Ovary (tissue), 9 donors: ENCODE results near the gene JPT2. TPM values are rescaled to one million over a fixed set of nuclear protein-coding genes. Genes with fewer than 3 reads are reported as not detected.

Source experiments
- DNase-seq, 5 donors: peaks; one replicate each; pipeline ENCODE4 v3.0.0-alpha.2; 2019 to 2020
- H3K27ac ChIP-seq, 2 donors: fragments of 200-600 bp; one replicate each; pipeline versions ENCODE4 v1.5.1 to v1.8.0; 2019 to 2022
- H3K27me3 ChIP-seq: fragments of 200-600 bp; one replicate; pipeline ENCODE4 v1.8.0; 2022
- H3K36me3 ChIP-seq: fragments of 200-600 bp; sonication (generic); one replicate; pipeline ENCODE4 v1.5.1; 2019
- H3K4me1 ChIP-seq: one replicate; pipeline ENCODE4 v1.8.1; 2013; ENCODE audit warnings: mild to moderate bottlenecking, moderate library complexity; ENCODE audit not compliant: insufficient read depth
- H3K4me3 ChIP-seq: fragments of 200-600 bp; sonication (generic); one replicate; pipeline ENCODE4 v1.5.1; 2017
- H3K9me3 ChIP-seq, 2 donors: fragments of 200-600 bp in 1 of 2; sonication (generic) in 1 of 2; one replicate each; pipeline versions ENCODE4 v1.5.1 to v1.8.1; 2013 to 2019; ENCODE audit warnings: mild to moderate bottlenecking in 1 of 2, moderate library complexity in 1 of 2
- CTCF ChIP-seq, 3 donors: fragments of 450-650 bp in 2 of 3; fragments of 200-600 bp in 1 of 3; IDR thresholded peaks; one replicate each; pipeline versions ENCODE4 v1.5.1 to v1.8.0; 2016 to 2022; ENCODE audit warnings: antibody characterized with exemption in 3 of 3, mild to moderate bottlenecking in 1 of 3
- EP300 ChIP-seq: sonication (generic); formaldehyde crosslinking; IDR thresholded peaks from one replicate; pipeline ENCODE4 v1.6.1; 2017; ENCODE audit warnings: antibody characterized with exemption
- POLR2A ChIP-seq: fragments of 450-650 bp; IDR thresholded peaks from one replicate; pipeline ENCODE4 v1.6.1; 2017; ENCODE audit warnings: antibody characterized with exemption, mild to moderate bottlenecking, moderate library complexity
- whole genome bisulfite sequencing, 3 donors: extraction: QIAGEN DNeasy Blood & Tissue Kit in 1 of 3; methylation state at CpG; one replicate each; pipeline versions ENCODE4 v1.1.5 to v1.1.7; 2013 to 2017; 5-methylcytosine and 5-hydroxymethylcytosine counted together
- intact Hi-C, 4 donors: fragments of 100-400 bp; cut with DNase I; formaldehyde crosslinking; loops; one replicate each; pipeline versions ENCODE4 v1.11.0 to v1.15.1; 2022 to 2023
- polyA plus RNA-seq, 2 donors: library from polyadenylated mRNA; stranded (reverse); fragments of 200-250 nt in 1 of 2; fragments of 350-450 nt in 1 of 2; fragmentation: Illumina TruSeq in 1 of 2; extraction: RNeasy Lipid Tissue Mini Kit (QIAGEN cat#74804) in 1 of 2; gene quantifications; one replicate each; pipeline ENCODE4 v1.2.3, GENCODE V29; 2013 to 2014
- total RNA-seq, 7 donors: library from RNA; depleted of rRNA in 2 of 7; stranded (reverse); fragments of >200 nt in 2 of 7; fragmentation: NEBNext Ultra II Directional in 3 of 7; extraction: Animal tissue kit (Norgen Biotek cat#: 25700) in 3 of 7; gene quantifications; one replicate each; pipeline versions ENCODE4 v1.1.0 to v1.2.4, GENCODE V29; 2016 to 2023
- donor health status: DM: no; HTN: no; CAD: no; lungs with moderate emphysema.
- donor health status: DM: no; HTN: no; CAD: no.
- donor health status: Bipolar disorder and iron deficiency.
- donor health status: DM: yes; HTN: yes; CAD: no.
- donor health status: DM: no; HTN: no; CAD: no.
- donor health status: DM: yes; HTN: yes; CAD: no.

JPT2 gene
- total and polyA plus RNA-seq, 9 donors: 14.4 to 51.8 (median 44.1) TPM

- no peaks in the 10 kb centered on the region for H3K9me3 ChIP-seq
- H3K27ac ChIP-seq: no peak overlapping the region
- no peaks in the 10 kb centered on the region for H3K4me1 ChIP-seq
- no peak for TF ChIP-seq EP300
- no peak for TF ChIP-seq CTCF (IDR thresholded peaks at IDR 0.05)
- no peak for TF ChIP-seq POLR2A
- WGBS, 3 donors: 84 to 90% (median 88%) methylated on average over 29 of the region's 29 CpGs
- no peaks in the 10 kb centered on the region for H3K36me3 ChIP-seq
- H3K4me3 ChIP-seq: no peak overlapping the region
- DNase-seq: no peak
- H3K27me3 ChIP-seq: no peaks in the 10 kb centered on the region
- intact Hi-C loops: no loop called here
Observed at GRCh38 chr16:1745900-1746692, 68.0 kb downstream of the JPT2 start.

- WGBS, 3 donors: 91 to 94% (median 93%) methylated on average over 27 to 31 of the region's 31 CpGs
- Histone ChIP-seq H3K27ac (no peak overlapping the region), H3K4me1 (no peaks in the 10 kb centered on the region), H3K27me3 (no peaks in the 10 kb centered on the region), H3K4me3 (no peak overlapping the region), H3K9me3 (no peaks in the 10 kb centered on the region), H3K36me3 (no peaks in the 10 kb centered on the region)
- DNase-seq: no peak
- no peak for TF ChIP-seq EP300
- no peak for TF ChIP-seq POLR2A
- no peak for TF ChIP-seq CTCF (IDR thresholded peaks at IDR 0.05)
- intact Hi-C loops: no loop called here
Observed at GRCh38 chr16:1746693-1747195, 68.7 kb downstream of the JPT2 start.

- Histone ChIP-seq H3K9me3 (no peaks in the 10 kb centered on the region), H3K36me3 (no peaks in the 10 kb centered on the region), H3K27me3 (no peaks in the 10 kb centered on the region), H3K4me1 (no peaks in the 10 kb centered on the region), H3K27ac (no peak overlapping the region), H3K4me3 (no peak overlapping the region)
- no peak for DNase-seq
- 79 to 87% (median 83%) methylated on average over 10 to 11 of the region's 11 CpGs for WGBS, 3 donors
- no peak for TF ChIP-seq EP300
- TF ChIP-seq CTCF (IDR thresholded peaks at IDR 0.05): no peak
- TF ChIP-seq POLR2A: no peak
- intact Hi-C loops: no loop called here
Observed at GRCh38 chr16:1747934-1748333, 69.9 kb downstream of the JPT2 start.

GRCh38 chr16:1749152-1750117, 71.4 kb downstream of the JPT2 start:
- Histone ChIP-seq H3K27me3 (no peaks in the 10 kb centered on the region), H3K27ac (no peak overlapping the region), H3K4me1 (no peaks in the 10 kb centered on the region), H3K4me3 (no peak overlapping the region), H3K36me3 (no peaks in the 10 kb centered on the region), H3K9me3 (no peaks in the 10 kb centered on the region)
- TF ChIP-seq CTCF (IDR thresholded peaks at IDR 0.05): no peak
- TF ChIP-seq EP300: no peak
- no peak for TF ChIP-seq POLR2A
- intact Hi-C loops: no loop called here
- 94 to 95% (median 95%) methylated on average over 29 of the region's 29 CpGs for WGBS, 3 donors
- DNase-seq: no peak
